IPS-20b (cell line): ENCODE results near the gene NUTM1.

Experiments used
- H3K27ac ChIP-seq: one replicate; pipeline ENCODE4 v1.5.1; 2013; ENCODE audit warnings: low read length
- H3K27me3 ChIP-seq: 2 replicates; pipeline ENCODE4 v1.6.1; 2013; ENCODE audit warnings: mild to moderate bottlenecking, low read length, inconsistent platforms; ENCODE audit not compliant: insufficient read depth
- H3K36me3 ChIP-seq: 2 replicates; pipeline ENCODE4 v1.6.1; 2013; ENCODE audit warnings: low read depth, mild to moderate bottlenecking, inconsistent platforms, low read length, moderate library complexity; ENCODE audit not compliant: insufficient read depth
- H3K4me1 ChIP-seq: 2 replicates; pipeline ENCODE4 v1.6.1; 2013; ENCODE audit warnings: mild to moderate bottlenecking, control low read depth, inconsistent platforms, low read length, moderate library complexity; ENCODE audit not compliant: insufficient read depth
- H3K4me3 ChIP-seq: 2 replicates; pipeline ENCODE4 v1.5.1; 2013; ENCODE audit warnings: mild to moderate bottlenecking, low read length, inconsistent platforms
- H3K9ac ChIP-seq: 2 replicates; pipeline ENCODE4 v1.6.1; 2013; ENCODE audit warnings: low read depth, mild to moderate bottlenecking, inconsistent platforms, low read length, moderate library complexity
- H3K9me3 ChIP-seq: 2 replicates; pipeline ENCODE4 v1.6.1; 2013; ENCODE audit warnings: mild to moderate bottlenecking, low read depth, low read length, inconsistent platforms; ENCODE audit not compliant: insufficient read depth

NUTM1 gene

DNA sequence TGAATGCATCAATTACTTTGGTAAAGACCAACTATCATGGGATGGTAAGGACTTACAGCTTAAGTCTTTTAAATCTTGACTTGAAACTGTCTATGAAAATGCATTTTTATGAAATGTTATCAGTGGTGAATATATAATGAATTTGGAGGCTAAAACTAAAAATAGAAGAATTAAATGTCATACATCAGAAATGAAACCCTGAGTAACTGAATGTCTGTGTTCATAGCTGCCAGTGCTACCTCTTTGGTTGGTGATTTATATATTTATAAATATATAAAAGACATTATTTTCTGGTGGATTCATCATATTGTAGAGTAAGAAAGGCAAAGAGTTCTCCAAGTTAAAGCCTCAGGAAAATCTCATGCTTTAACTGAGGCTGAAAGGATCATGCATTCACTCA is 17.7 kb upstream of the NUTM1 start:
- Histone ChIP-seq H3K4me3 (no peak overlapping the region), H3K27ac (no peak overlapping the region), H3K27me3 (no peaks in the 10 kb centered on the region), H3K9ac (no peak overlapping the region), H3K36me3 (no peaks in the 10 kb centered on the region), H3K9me3 (no peaks in the 10 kb centered on the region; the same call in 1 of the 2 replicates), H3K4me1 (no peaks in the 10 kb centered on the region)

- no peak overlapping the region for H3K27ac ChIP-seq
- H3K9ac ChIP-seq: no peak overlapping the region
- H3K36me3 ChIP-seq: no peaks in the 10 kb centered on the region
- H3K9me3 ChIP-seq: no peaks in the 10 kb centered on the region; the same call in 1 of the 2 replicates
- no peaks in the 10 kb centered on the region for H3K4me1 ChIP-seq
- no peaks in the 10 kb centered on the region for H3K27me3 ChIP-seq
- H3K4me3 ChIP-seq: no peak overlapping the region
Observed at GRCh38 chr15:34327906-34328305, 15.2 kb upstream of the NUTM1 start.

DNA sequence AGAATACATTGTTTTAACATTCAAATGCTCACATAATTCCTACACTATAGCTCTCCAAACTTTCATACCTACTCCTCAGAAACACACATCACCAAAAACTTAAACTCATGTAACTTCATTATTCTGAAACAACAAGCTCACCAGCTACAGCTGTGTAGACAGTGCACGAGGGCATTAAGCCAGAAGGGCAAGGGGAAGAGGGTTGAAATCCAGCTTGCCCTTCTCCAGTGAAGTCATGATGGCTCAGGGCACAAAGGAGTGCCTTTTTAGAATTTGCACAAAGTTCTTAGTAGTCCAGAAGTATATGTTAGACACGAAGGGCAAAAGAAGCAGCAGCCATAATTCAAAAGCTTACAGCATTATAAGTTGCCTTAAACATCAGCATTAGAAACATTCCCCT is 14.1 kb upstream of the NUTM1 start:
- no peaks in the 10 kb centered on the region for H3K9me3 ChIP-seq
- no peak overlapping the region for H3K4me3 ChIP-seq
- H3K36me3 ChIP-seq: no peaks in the 10 kb centered on the region
- H3K27me3 ChIP-seq: no peaks in the 10 kb centered on the region
- H3K4me1 ChIP-seq: no peaks in the 10 kb centered on the region
- H3K9ac ChIP-seq: no peak overlapping the region
- no peak overlapping the region for H3K27ac ChIP-seq

DNA sequence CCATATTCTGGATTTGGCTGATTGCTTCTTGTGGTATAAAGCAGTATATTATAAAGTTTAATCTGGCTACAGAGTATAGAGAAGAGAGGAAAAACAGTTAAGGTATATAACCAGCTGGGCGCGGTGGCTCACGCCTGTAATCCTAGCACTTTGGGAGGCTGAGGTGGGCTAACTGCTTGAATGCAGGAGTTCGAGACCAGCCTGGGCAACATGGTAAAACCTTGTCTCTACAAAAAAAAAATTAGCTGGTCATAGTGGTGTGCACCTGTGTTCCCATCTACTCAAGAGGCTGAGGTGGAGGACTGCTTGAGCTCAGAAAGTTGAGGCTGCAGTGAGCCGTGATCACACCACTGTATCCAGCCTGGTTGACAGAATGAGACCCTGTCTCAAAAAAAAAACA is 12.8 kb upstream of the NUTM1 start:
- no peak overlapping the region for H3K9ac ChIP-seq
- H3K36me3 ChIP-seq: no peaks in the 10 kb centered on the region
- H3K4me1 ChIP-seq: no peaks in the 10 kb centered on the region
- no peaks in the 10 kb centered on the region for H3K9me3 ChIP-seq
- H3K27me3 ChIP-seq: no peaks in the 10 kb centered on the region
- no peak overlapping the region for H3K27ac ChIP-seq
- no peak overlapping the region for H3K4me3 ChIP-seq

DNA sequence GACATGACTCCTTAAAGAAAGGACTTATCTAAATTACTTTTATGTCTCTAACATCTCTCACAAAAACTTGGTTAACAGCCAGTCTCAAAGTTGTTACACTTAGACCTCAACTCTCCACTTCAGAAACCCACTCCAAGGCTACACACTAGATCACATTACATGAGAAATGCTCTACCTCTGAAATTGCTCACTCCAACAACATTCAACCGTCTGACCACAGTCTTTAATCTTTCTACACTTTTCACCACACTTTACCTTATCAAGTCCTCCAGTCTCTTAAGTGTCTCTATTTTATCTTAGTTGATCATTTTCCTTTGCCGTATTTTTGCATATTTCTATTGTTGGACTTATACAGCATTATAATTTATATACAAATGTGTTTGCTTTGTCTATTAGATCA is 11.3 kb upstream of the NUTM1 start:
- H3K9me3 ChIP-seq: no peaks in the 10 kb centered on the region
- H3K27ac ChIP-seq: no peak overlapping the region
- no peaks in the 10 kb centered on the region for H3K36me3 ChIP-seq
- H3K4me3 ChIP-seq: no peak overlapping the region
- no peak overlapping the region for H3K9ac ChIP-seq
- H3K27me3 ChIP-seq: no peaks in the 10 kb centered on the region
- no peaks in the 10 kb centered on the region for H3K4me1 ChIP-seq

DNA sequence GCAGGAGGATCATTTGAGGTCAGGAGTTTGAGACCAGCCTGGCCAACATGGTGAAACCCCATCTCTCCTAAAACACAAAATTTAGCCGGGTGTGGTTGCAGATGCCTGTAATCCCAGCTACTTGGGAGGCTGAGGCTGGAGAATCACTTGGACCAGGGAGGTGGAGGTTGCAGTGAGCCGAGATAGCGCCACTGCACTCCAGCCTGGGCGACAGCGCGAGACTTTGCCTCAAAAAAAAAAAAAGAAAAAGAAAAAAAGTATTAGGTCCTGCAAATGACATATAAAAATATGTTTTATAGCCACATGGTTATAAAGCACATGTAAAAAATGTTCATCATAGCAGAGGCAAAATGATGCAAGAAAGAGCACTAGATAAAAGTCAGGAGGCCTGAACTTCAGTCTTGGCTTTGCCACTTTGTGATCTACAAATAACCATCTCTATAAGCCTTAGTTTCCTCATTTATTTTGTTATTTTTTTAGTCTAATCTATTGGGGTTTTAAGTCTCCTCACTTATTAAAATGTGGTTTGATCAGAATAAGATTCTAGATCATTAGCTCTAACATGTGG is 10.5 kb upstream of the NUTM1 start:
- Histone ChIP-seq H3K27me3 (no peaks in the 10 kb centered on the region), H3K36me3 (no peaks in the 10 kb centered on the region), H3K4me3 (no peak overlapping the region), H3K27ac (no peak overlapping the region), H3K9me3 (no peaks in the 10 kb centered on the region), H3K9ac (no peak overlapping the region), H3K4me1 (no peaks in the 10 kb centered on the region)

GRCh38 chr15:34334672-34335071 is 8.4 kb upstream of the NUTM1 start:
- Histone ChIP-seq H3K36me3 (peaks cover 10% of the 10 kb centered on the region), H3K9ac (no peak overlapping the region), H3K27me3 (no peaks in the 10 kb centered on the region), H3K27ac (no peak overlapping the region), H3K4me3 (no peak overlapping the region), H3K4me1 (no peaks in the 10 kb centered on the region), H3K9me3 (no peaks in the 10 kb centered on the region)

- Histone ChIP-seq H3K4me1 (no peaks in the 10 kb centered on the region), H3K9ac (no peak overlapping the region), H3K9me3 (no peaks in the 10 kb centered on the region), H3K27me3 (no peaks in the 10 kb centered on the region), H3K27ac (no peak overlapping the region), H3K36me3 (peaks cover 17% of the 10 kb centered on the region), H3K4me3 (no peak overlapping the region)
Observed at GRCh38 chr15:34335176-34336032, 7.7 kb upstream of the NUTM1 start.

- Histone ChIP-seq H3K36me3 (peaks cover 27% of the 10 kb centered on the region), H3K9me3 (no peaks in the 10 kb centered on the region), H3K4me3 (peak overlapping the region; percentile 88), H3K9ac (peak overlapping the region; percentile 82; the same call in 1 of the 2 replicates), H3K4me1 (no peaks in the 10 kb centered on the region), H3K27ac (no peak overlapping the region), H3K27me3 (no peaks in the 10 kb centered on the region)
Observed at GRCh38 chr15:34336231-34336990, 6.7 kb upstream of the NUTM1 start.

DNA sequence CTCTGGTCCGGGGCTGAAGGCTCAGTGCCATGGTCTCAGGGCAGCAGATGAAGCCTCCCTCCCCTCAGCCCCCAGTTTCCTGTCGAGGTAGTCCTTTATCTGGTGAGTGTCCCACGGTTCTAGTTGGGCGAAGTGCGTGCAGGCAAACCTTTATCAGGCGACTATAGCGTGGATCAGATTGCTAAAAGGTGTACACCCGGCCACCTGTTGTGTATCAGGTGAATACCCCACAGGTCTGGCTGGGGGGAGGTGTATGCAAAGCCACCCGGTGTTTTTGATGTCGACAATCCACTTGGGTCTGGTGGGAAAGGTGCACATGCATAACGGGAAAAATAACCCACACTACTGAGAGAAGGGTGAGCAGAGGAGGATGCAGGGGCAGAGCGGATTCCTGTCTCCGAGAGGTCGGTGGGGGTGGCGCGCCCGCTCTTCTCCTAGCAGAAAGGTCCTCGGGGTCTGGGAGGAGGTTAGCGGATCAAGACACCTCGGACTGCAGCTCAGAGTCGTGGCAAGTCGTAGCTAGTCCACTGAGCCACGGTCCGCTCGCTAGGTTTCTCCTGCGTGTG is 6.0 kb upstream of the NUTM1 start:
- Histone ChIP-seq H3K9me3 (no peaks in the 10 kb centered on the region), H3K9ac (peak overlapping the region; percentile 82), H3K27me3 (no peaks in the 10 kb centered on the region), H3K4me3 (peak overlapping the region; percentile 88), H3K27ac (no peak overlapping the region), H3K36me3 (peaks cover 32% of the 10 kb centered on the region), H3K4me1 (0 out of 2 replicates have a peak, but pooled peaks cover 3% of the 10 kb centered on the region)

- H3K9me3 ChIP-seq: no peaks in the 10 kb centered on the region
- H3K4me3 ChIP-seq: peak within 1 kb of the TSS; percentile 88
- peaks cover 32% of the 10 kb centered on the region for H3K36me3 ChIP-seq
- H3K9ac ChIP-seq: peak within 1 kb of the TSS; percentile 82
- H3K27ac ChIP-seq: no peak within 1 kb of the TSS
- H3K4me1 ChIP-seq: 0 out of 2 replicates have a peak, but pooled peaks cover 3% of the 10 kb centered on the region
- no peaks in the 10 kb centered on the region for H3K27me3 ChIP-seq
Observed at GRCh38 chr15:34337557-34338306, 5.4 kb upstream of the NUTM1 start, which contains the start of gene SLC12A6. SLC12A6 (minus strand) TSS chr15:34337781; CDS start chr15:34336680, 1,101 bp downstream.
